ENCODE results near the gene MICU2.

The MICU2 gene

GRCh38 chr13:21603531-21604448 is at the start of gene MICU2:
TSS of gene MICU2 (minus strand) at chr13:21604170. CDS start at chr13:21604148, 22 bp downstream.
- peak; percentile 79 for DNase-seq

GRCh38 chr13:21641629-21642028 is 37.7 kb upstream of the MICU2 start:
- DNase-seq: no peak

- DNase-seq: no peak
Observed at GRCh38 chr13:21639561-21639960, 35.6 kb upstream of the MICU2 start.

GRCh38 chr13:21638319-21639282 is 34.6 kb upstream of the MICU2 start:
- no peak for DNase-seq

- no peak for DNase-seq
Observed at GRCh38 chr13:21637296-21637695, 33.3 kb upstream of the MICU2 start.

GRCh38 chr13:21636656-21637055 is 32.7 kb upstream of the MICU2 start:
- no peak for DNase-seq

GRCh38 chr13:21632196-21632595 is 28.2 kb upstream of the MICU2 start:
- no peak for DNase-seq

GRCh38 chr13:21625366-21625765 is 21.4 kb upstream of the MICU2 start:
- DNase-seq: no peak

- DNase-seq: no peak
Observed at GRCh38 chr13:21620861-21621260, 16.9 kb upstream of the MICU2 start.

GRCh38 chr13:21619633-21620220 is 15.8 kb upstream of the MICU2 start:
- DNase-seq: no peak

GRCh38 chr13:21616880-21617279 is 12.9 kb upstream of the MICU2 start:
- no peak for DNase-seq

GRCh38 chr13:21616205-21616866 is 12.4 kb upstream of the MICU2 start:
- DNase-seq: no peak

GRCh38 chr13:21615427-21615826 is 11.5 kb upstream of the MICU2 start:
- no peak for DNase-seq

- DNase-seq: no peak
Observed at GRCh38 chr13:21613791-21614190, 9.8 kb upstream of the MICU2 start.

GRCh38 chr13:21611385-21611784 is 7.4 kb upstream of the MICU2 start:
- DNase-seq: no peak

- no peak for DNase-seq
Observed at GRCh38 chr13:21610687-21611086, 6.7 kb upstream of the MICU2 start.

GRCh38 chr13:21608961-21609360 is 5.0 kb upstream of the MICU2 start:
- no peak for DNase-seq

GRCh38 chr13:21606796-21607195 is 2.8 kb upstream of the MICU2 start:
- DNase-seq: no peak

- DNase-seq: no peak
Observed at GRCh38 chr13:21606251-21606650, 2.3 kb upstream of the MICU2 start.

- DNase-seq: no peak
Observed at GRCh38 chr13:21596722-21597121, 7.2 kb downstream of the MICU2 start.

- no peak for DNase-seq
Observed at GRCh38 chr13:21595546-21595822, 8.5 kb downstream of the MICU2 start.

GRCh38 chr13:21594715-21595545 is 9.0 kb downstream of the MICU2 start:
- no peak for DNase-seq

All from GOT3 (cell line).